ENCODE measurements around the gene TSPEAR. TPM values are rescaled to one million over a fixed set of nuclear protein-coding genes. Genes with fewer than 3 reads are reported as not detected.

Gene TSPEAR
- total RNA-seq, 2 donors from 2014 or later, result not detected

- H3K9me3 ChIP-seq, result no peaks in the 10 kb centered on the region
- H3K27me3 ChIP-seq, result no peaks in the 10 kb centered on the region
- H3K27ac ChIP-seq, result no peak overlapping the region
- peak; percentile 23 to 62 for TF ChIP-seq CTCF (IDR thresholded peaks at IDR 0.05)
- peaks cover 0 to 9% of the 10 kb centered on the region in 2 donors for H3K4me1 ChIP-seq
- H3K4me3 ChIP-seq, result no peak overlapping the region
- no peak for DNase-seq (ENCODE audit: low spot score)
- H3K36me3 ChIP-seq, result no peaks in the 10 kb centered on the region
Observed at GRCh38 chr21:44509539-44509938, 201.8 kb downstream of the TSPEAR start.

GRCh38 chr21:44508711-44509445 is 202.5 kb downstream of the TSPEAR start:
- Histone ChIP-seq H3K4me1 (peaks cover 0 to 9% of the 10 kb centered on the region in 2 donors), H3K36me3 (no peaks in the 10 kb centered on the region), H3K27me3 (no peaks in the 10 kb centered on the region), H3K9me3 (no peaks in the 10 kb centered on the region), H3K27ac (no peak overlapping the region), H3K4me3 (no peak overlapping the region)
- TF ChIP-seq CTCF (IDR thresholded peaks at IDR 0.05), result no peak
- DNase-seq (ENCODE audit: low spot score), result no peak

- no peaks in the 10 kb centered on the region for H3K27me3 ChIP-seq
Observed at GRCh38 chr21:44508426-44508710, 203.0 kb downstream of the TSPEAR start.

GRCh38 chr21:44507673-44508425 is 203.5 kb downstream of the TSPEAR start:
- no peak for DNase-seq (ENCODE audit: low spot score)
- no peak for TF ChIP-seq CTCF (IDR thresholded peaks at IDR 0.05)
- no peaks in the 10 kb centered on the region for H3K9me3 ChIP-seq
- H3K27me3 ChIP-seq, result no peaks in the 10 kb centered on the region
- no peaks in the 10 kb centered on the region for H3K36me3 ChIP-seq
- H3K4me1 ChIP-seq, result peaks cover 0 to 9% of the 10 kb centered on the region in 2 donors
- no peak overlapping the region for H3K4me3 ChIP-seq
- H3K27ac ChIP-seq, result no peak overlapping the region

More at GRCh38 chr21:44508426-44508710, 203.0 kb downstream of the TSPEAR start:
- Histone ChIP-seq H3K9me3 (no peaks in the 10 kb centered on the region), H3K4me1 (peaks cover 0 to 9% of the 10 kb centered on the region in 2 donors), H3K4me3 (no peak overlapping the region), H3K36me3 (no peaks in the 10 kb centered on the region), H3K27ac (no peak overlapping the region)
- no peak for TF ChIP-seq CTCF (IDR thresholded peaks at IDR 0.05)
- DNase-seq (ENCODE audit: low spot score), result no peak

GRCh38 chr21:44506279-44507255 is 204.8 kb downstream of the TSPEAR start:
- Histone ChIP-seq H3K4me1 (peaks cover 0 to 9% of the 10 kb centered on the region in 2 donors), H3K4me3 (no peak overlapping the region), H3K27me3 (no peaks in the 10 kb centered on the region), H3K36me3 (no peaks in the 10 kb centered on the region), H3K9me3 (no peaks in the 10 kb centered on the region), H3K27ac (no peak overlapping the region)
- no peak for TF ChIP-seq CTCF (IDR thresholded peaks at IDR 0.05)
- no peak for DNase-seq (ENCODE audit: low spot score)

All from right atrium auricular region (tissue), 2 donors.